Peyer's patch (tissue), 4 donors: Measurements from ENCODE around the gene FAM177B.

Experiments used
- CTCF ChIP-seq, 6 experiments: fragments of 450-650 bp in 4 of 6; fragments of 200-600 bp in 2 of 6; sonication (generic) in 1 of 6; IDR thresholded peaks; one replicate each; pipeline ENCODE4 v1.5.1; 2017 to 2019; ENCODE audit warnings: antibody characterized with exemption in 6 of 6, mild to moderate bottlenecking in 3 of 6, moderate library complexity in 1 of 6
- POLR2A ChIP-seq, 2 donors: fragments of 450-650 bp; IDR thresholded peaks; one replicate each; pipeline ENCODE4 v1.5.1; 2017; ENCODE audit warnings: antibody characterized with exemption in 2 of 2, mild to moderate bottlenecking in 2 of 2, moderate library complexity in 2 of 2

DNA sequence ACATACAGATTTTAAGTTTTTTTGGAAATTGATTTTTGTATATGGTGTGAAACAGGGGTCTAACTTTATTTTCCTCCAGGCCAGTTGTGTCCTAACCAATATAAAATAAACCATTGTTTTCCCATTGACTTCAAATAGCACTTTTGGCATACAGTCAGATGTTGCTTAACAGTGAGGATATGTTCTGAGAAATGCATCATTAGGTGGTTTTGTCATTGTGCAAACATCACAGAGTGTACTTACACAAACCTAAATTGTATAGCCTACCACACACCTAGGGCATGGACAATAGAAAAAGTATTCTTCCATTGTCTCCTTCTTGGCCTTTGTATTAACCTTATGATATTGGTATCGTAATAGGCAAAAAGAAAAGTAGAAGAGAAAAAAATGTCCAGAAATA is 40.5 kb downstream of the FAM177B start:
- TF ChIP-seq CTCF (IDR thresholded peaks at IDR 0.05) (no peak), POLR2A (IDR thresholded peaks at IDR 0.05) (no peak)
